Endodermal cell (in vitro differentiated cells): Measurements from ENCODE around the gene EMILIN3. TPM values are rescaled to one million over a fixed set of nuclear protein-coding genes. Genes with fewer than 3 reads are reported as not detected.

Experiments used
- DNase-seq: peaks from one replicate; pipeline ENCODE4 v3.0.0-alpha.2; 2017
- H3K27ac ChIP-seq: 2 replicates; pipeline ENCODE4 v1.5.1; 2013; ENCODE audit warnings: mild to moderate bottlenecking, low read depth, low read length, moderate library complexity
- H3K27me3 ChIP-seq: 2 replicates; pipeline ENCODE4 v1.6.1; 2013; ENCODE audit warnings: mild to moderate bottlenecking, low read length, moderate library complexity; ENCODE audit not compliant: insufficient read depth, control insufficient read depth, poor library complexity, severe bottlenecking
- H3K36me3 ChIP-seq: 2 replicates; pipeline ENCODE4 v1.7.0; 2013; ENCODE audit warnings: mild to moderate bottlenecking, low read length, moderate library complexity; ENCODE audit not compliant: control insufficient read depth, insufficient read depth
- H3K4me1 ChIP-seq: one replicate; pipeline ENCODE4 v1.7.0; 2013; ENCODE audit warnings: low read length; ENCODE audit not compliant: control insufficient read depth, insufficient read depth
- H3K4me3 ChIP-seq: 2 replicates; pipeline ENCODE4 v1.5.1; 2013; ENCODE audit warnings: mild to moderate bottlenecking, low read length, moderate library complexity
- H3K9ac ChIP-seq: 2 replicates; pipeline ENCODE4 v1.6.1; 2013; ENCODE audit warnings: mild to moderate bottlenecking, low read length, moderate library complexity; ENCODE audit not compliant: poor library complexity, severe bottlenecking; ENCODE audit errors: extremely low read depth
- H3K9me3 ChIP-seq: 2 replicates; pipeline ENCODE4 v1.6.1; 2013; ENCODE audit warnings: mild to moderate bottlenecking, low read length, moderate library complexity; ENCODE audit not compliant: control insufficient read depth
- H3K27ac Mint-ChIP-seq: 2 replicates; pipeline ENCODE4 v1.8.0; 2020; ENCODE audit warnings: mixed read lengths
- H3K27me3 Mint-ChIP-seq: 2 replicates; pipeline ENCODE4 v1.8.0; 2021; ENCODE audit warnings: mild to moderate bottlenecking, mixed read lengths; ENCODE audit not compliant: insufficient read depth
- H3K36me3 Mint-ChIP-seq: 2 replicates; pipeline ENCODE4 v1.8.0; 2020; ENCODE audit warnings: low read depth, mixed read lengths
- H3K4me1 Mint-ChIP-seq: 2 replicates; pipeline ENCODE4 v1.8.0; 2020; ENCODE audit warnings: mixed read lengths
- H3K4me3 Mint-ChIP-seq: 2 replicates; pipeline ENCODE4 v1.8.0; 2020; ENCODE audit warnings: mild to moderate bottlenecking, moderate library complexity, mixed read lengths
- H3K9me3 Mint-ChIP-seq: 2 replicates; pipeline ENCODE4 v1.8.0; 2020; ENCODE audit warnings: mild to moderate bottlenecking, mixed read lengths
- CTCF ChIP-seq: fragments of 200-600 bp; sonication (generic); conservative IDR thresholded peaks from 2 replicates; pipeline ENCODE4 v1.5.0; 2021; ENCODE audit warnings: antibody characterized with exemption, mild to moderate bottlenecking
- WGBS, 2 experiments: methylation state at CpG; one replicate each; pipeline versions ENCODE4 v1.1.5 to v1.1.7; 2013; ENCODE audit warnings: missing lambda C conversion rate in 2 of 2, mixed read lengths in 1 of 2; ENCODE audit not compliant: insufficient coverage in 1 of 2, insufficient read length in 1 of 2; 5-methylcytosine and 5-hydroxymethylcytosine counted together
- total RNA-seq, 2 donors: library from RNA; stranded (reverse); fragmentation: NEBNext Ultra II Directional in 1 of 2; extraction: Animal tissue kit (Norgen Biotek cat#: 25700) in 1 of 2; gene quantifications; 2 replicates in 1 of 2; 3 replicates in 1 of 2; pipeline ENCODE4 v1.2.1, GENCODE V29; 2021

The EMILIN3 gene
- total RNA-seq, 2 donors from 2014 or later, result 5.3 to 9.6 TPM

DNA sequence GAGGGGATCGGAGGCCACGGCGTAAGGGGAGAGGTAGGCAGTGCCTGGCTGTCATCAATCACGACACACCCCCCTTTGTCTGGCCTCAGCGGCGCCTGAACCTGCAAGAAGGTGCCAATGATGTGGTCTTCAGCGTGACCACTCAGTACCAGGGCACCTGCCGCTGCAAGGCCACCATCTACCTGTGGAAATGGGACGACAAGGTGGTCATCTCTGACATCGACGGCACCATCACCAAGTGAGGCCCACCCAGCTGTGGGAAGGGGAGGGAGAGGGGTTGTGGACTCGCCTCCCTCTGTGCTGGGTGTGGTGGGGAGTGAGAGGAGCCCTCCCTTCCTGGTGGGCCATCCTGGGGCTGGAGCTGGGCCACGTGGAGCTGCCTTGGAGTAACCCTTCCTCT, 9.7 kb downstream of the EMILIN3 start:
- no peaks in the 10 kb centered on the region for H3K9me3 Mint-ChIP-seq
- DNase-seq, result no peak
- H3K27ac Mint-ChIP-seq, result no peak overlapping the region
- H3K36me3 Mint-ChIP-seq, result peaks cover 18% of the 10 kb centered on the region
- H3K9ac ChIP-seq, result no peak overlapping the region
- H3K4me3 Mint-ChIP-seq, result no peak overlapping the region
- H3K36me3 ChIP-seq, result no peaks in the 10 kb centered on the region
- no peak overlapping the region for H3K4me3 ChIP-seq
- TF ChIP-seq CTCF, result no peak
- WGBS, 2 experiments, result 92 to 94% methylated on average over 8 to 12 of the region's 13 CpGs
- no peaks in the 10 kb centered on the region for H3K9me3 ChIP-seq
- no peaks in the 10 kb centered on the region for H3K27me3 Mint-ChIP-seq
- H3K4me1 ChIP-seq, result no peaks in the 10 kb centered on the region
- H3K27ac ChIP-seq, result no peak overlapping the region
- no peaks in the 10 kb centered on the region for H3K27me3 ChIP-seq
- H3K4me1 Mint-ChIP-seq, result no peaks in the 10 kb centered on the region

DNA sequence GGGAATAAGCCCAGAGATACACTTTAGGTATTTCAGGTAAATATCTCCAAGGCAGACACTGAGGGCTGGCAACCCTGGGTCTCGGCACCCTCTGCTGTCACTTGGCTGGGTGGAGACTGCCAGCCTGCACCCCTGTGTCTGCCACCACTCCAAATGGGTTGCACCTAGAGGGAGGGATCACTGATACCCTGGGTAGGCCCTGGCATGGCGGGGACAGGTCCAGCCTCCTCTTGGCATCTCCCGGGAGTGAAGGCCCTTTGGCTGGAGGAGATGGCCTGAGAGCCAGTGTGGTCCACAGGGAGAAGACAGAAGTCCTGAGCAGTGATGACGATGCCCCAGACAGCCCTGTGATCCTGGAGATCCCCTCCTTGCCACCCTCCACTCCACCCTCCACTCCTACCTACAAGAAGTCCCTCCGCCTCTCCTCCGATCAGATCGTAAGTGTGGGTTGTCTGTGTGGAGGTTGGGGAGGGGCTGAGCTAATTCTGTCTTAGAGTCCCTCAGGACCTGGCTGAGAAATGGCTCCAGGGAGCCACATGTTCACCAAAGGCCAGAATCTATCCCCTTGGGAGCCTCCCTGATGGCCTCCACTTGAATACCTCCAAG, 10.9 kb downstream of the EMILIN3 start:
- Histone ChIP-seq H3K9me3 (no peaks in the 10 kb centered on the region), H3K4me1 (no peaks in the 10 kb centered on the region), H3K27ac (no peak overlapping the region), H3K36me3 (no peaks in the 10 kb centered on the region), H3K9ac (no peak overlapping the region), H3K27me3 (no peaks in the 10 kb centered on the region), H3K4me3 (no peak overlapping the region)
- Mint-ChIP-seq H3K27ac (no peak overlapping the region), H3K27me3 (no peaks in the 10 kb centered on the region), H3K36me3 (peaks cover 18% of the 10 kb centered on the region), H3K9me3 (no peaks in the 10 kb centered on the region), H3K4me1 (no peaks in the 10 kb centered on the region), H3K4me3 (no peak overlapping the region)
- no peak for TF ChIP-seq CTCF
- DNase-seq, result no peak
- 92 to 100% methylated on average over 1 to 4 of the region's 7 CpGs for WGBS, 2 experiments

- DNase-seq, result no peak
- TF ChIP-seq CTCF, result no peak
- no peaks in the 10 kb centered on the region for H3K36me3 ChIP-seq
- no peaks in the 10 kb centered on the region for H3K4me1 Mint-ChIP-seq
- peaks cover 18% of the 10 kb centered on the region for H3K36me3 Mint-ChIP-seq
- WGBS, 2 experiments, result 90 to 93% methylated on average over 3 of the region's 3 CpGs
- no peaks in the 10 kb centered on the region for H3K9me3 Mint-ChIP-seq
- no peak overlapping the region for H3K9ac ChIP-seq
- no peaks in the 10 kb centered on the region for H3K27me3 ChIP-seq
- no peak overlapping the region for H3K27ac ChIP-seq
- no peaks in the 10 kb centered on the region for H3K9me3 ChIP-seq
- no peak overlapping the region for H3K4me3 ChIP-seq
- no peaks in the 10 kb centered on the region for H3K27me3 Mint-ChIP-seq
- no peaks in the 10 kb centered on the region for H3K4me1 ChIP-seq
- no peak overlapping the region for H3K27ac Mint-ChIP-seq
- H3K4me3 Mint-ChIP-seq, result no peak overlapping the region
These were observed 11.4 kb downstream of the EMILIN3 start for GRCh38 chr20:41355192-41355591.
